ENCODE measurements around the gene CXCL14.
"Not testable (repeated sequence)": the region's sequence is repeated elsewhere in the genome, so short reads cannot be mapped to it uniquely, and the experiment has no call there.

Gene CXCL14

GRCh38 chr5:135543001-135543484 lies 35.7 kb downstream of the CXCL14 start:
- no peak for DNase-seq (ENCODE audit: low spot score)

- DNase-seq (ENCODE audit: low spot score): no peak
These were observed 36.8 kb downstream of the CXCL14 start for GRCh38 chr5:135541807-135542502.

GRCh38 chr5:135539430-135540005 lies 39.3 kb downstream of the CXCL14 start:
- no peak for DNase-seq (ENCODE audit: low spot score)

- DNase-seq (ENCODE audit: low spot score): no peak
These were observed 40.5 kb downstream of the CXCL14 start for GRCh38 chr5:135538261-135538660.

- DNase-seq (ENCODE audit: low spot score): no peak
These were observed 41.0 kb downstream of the CXCL14 start for GRCh38 chr5:135537745-135538144.

- no peak for DNase-seq (ENCODE audit: low spot score)
These were observed 41.5 kb downstream of the CXCL14 start for GRCh38 chr5:135537271-135537670.

GRCh38 chr5:135535820-135536801 lies 42.7 kb downstream of the CXCL14 start, which contains the start of gene NEUROG1:
Gene NEUROG1 (minus strand): TSS chr5:135535964. CDS start chr5:135535690, 274 bp downstream.
- no peak for DNase-seq (ENCODE audit: low spot score)

- DNase-seq (ENCODE audit: low spot score): no peak
These were observed 43.4 kb downstream of the CXCL14 start for GRCh38 chr5:135535420-135535819.

- DNase-seq (ENCODE audit: low spot score): no peak
These were observed 44.0 kb downstream of the CXCL14 start for GRCh38 chr5:135534609-135535419.

- no peak for DNase-seq (ENCODE audit: low spot score)
These were observed 45.0 kb downstream of the CXCL14 start for GRCh38 chr5:135533794-135534193.

- no peak for DNase-seq (ENCODE audit: low spot score)
These were observed 45.5 kb downstream of the CXCL14 start for GRCh38 chr5:135533334-135533733.

- not testable (repeated sequence) for DNase-seq (ENCODE audit: low spot score)
These were observed 49.2 kb downstream of the CXCL14 start for GRCh38 chr5:135529576-135529975.

GRCh38 chr5:135526924-135527323 lies 51.9 kb downstream of the CXCL14 start:
- DNase-seq (ENCODE audit: low spot score): no peak

- no peak for DNase-seq (ENCODE audit: low spot score)
These were observed 56.8 kb downstream of the CXCL14 start for GRCh38 chr5:135521964-135522363.

Measured in HuH-7.5 (cell line).